Right lobe of liver (tissue), 4 donors: ENCODE data around the gene ANP32B.

ENCODE experiments used
- POLR2A ChIP-seq: fragments of 450-650 bp; IDR thresholded peaks from one replicate; pipeline ENCODE4 v1.6.1; 2017; ENCODE audit warnings: antibody characterized with exemption, mild to moderate bottlenecking
- TF ChIP-seq, protein P1 (sequence below), 4 donors: fragments of 200-600 bp in 3 of 4; fragments of 450-650 bp in 1 of 4; IDR thresholded peaks; one replicate each; pipeline versions ENCODE4 v1.5.1 to v1.8.0; 2016 to 2022; ENCODE audit warnings: antibody characterized with exemption in 4 of 4, mild to moderate bottlenecking in 2 of 4
- donor health status: DM: no; HTN: no; CAD: no.
- donor health status: DM: no; HTN: no; CAD: no.
- donor health status: DM: no; HTN: yes; CAD: no.

DNA sequence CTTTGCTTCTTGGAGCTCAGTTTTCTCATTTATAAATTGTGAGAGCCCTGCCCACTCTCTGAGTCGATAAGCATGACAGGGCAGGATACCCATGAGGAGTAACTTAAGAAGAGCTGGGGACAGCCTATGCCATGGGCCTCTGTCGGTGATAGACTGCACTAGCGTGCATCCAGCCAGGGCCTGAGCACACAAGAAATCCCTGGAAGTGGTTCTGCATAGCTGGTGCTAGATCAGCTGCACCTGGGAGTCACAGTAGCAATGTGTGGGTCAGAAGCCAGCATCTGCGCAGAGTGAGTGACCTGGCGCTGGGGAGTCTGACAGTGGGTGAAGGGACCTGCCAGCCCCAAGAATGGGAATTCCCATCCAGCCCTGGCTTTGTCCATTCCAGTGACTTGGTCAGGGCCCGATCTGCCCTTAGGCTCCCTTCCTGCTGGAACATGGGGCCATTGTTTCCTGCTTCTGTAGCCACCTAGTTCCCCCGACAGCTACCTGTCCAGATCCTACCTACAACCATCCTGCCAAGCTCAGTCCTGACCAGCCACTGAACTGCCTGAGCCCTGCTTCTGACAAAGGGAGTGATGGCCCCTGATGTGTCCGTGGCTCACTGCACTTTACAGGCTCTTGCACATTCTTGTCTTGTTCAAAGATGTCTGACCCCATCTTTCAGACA is 37.5 kb downstream of the ANP32B start:
- TF ChIP-seq, protein P1, sequence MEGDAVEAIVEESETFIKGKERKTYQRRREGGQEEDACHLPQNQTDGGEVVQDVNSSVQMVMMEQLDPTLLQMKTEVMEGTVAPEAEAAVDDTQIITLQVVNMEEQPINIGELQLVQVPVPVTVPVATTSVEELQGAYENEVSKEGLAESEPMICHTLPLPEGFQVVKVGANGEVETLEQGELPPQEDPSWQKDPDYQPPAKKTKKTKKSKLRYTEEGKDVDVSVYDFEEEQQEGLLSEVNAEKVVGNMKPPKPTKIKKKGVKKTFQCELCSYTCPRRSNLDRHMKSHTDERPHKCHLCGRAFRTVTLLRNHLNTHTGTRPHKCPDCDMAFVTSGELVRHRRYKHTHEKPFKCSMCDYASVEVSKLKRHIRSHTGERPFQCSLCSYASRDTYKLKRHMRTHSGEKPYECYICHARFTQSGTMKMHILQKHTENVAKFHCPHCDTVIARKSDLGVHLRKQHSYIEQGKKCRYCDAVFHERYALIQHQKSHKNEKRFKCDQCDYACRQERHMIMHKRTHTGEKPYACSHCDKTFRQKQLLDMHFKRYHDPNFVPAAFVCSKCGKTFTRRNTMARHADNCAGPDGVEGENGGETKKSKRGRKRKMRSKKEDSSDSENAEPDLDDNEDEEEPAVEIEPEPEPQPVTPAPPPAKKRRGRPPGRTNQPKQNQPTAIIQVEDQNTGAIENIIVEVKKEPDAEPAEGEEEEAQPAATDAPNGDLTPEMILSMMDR (IDR thresholded peaks at IDR 0.05): no peak
- no peak for TF ChIP-seq POLR2A
